Nucleus accumbens (tissue), 56 donors: ENCODE measurements around the gene PLEKHM1.
"Not testable (repeated sequence)": the region's sequence is repeated elsewhere in the genome, so short reads cannot be mapped to it uniquely, and the experiment has no call there.

Experiments used
- DNase-seq, 56 donors: peaks; one replicate each; lab custom pipeline; 2025; lab: John Stamatoyannopoulos, UW

The PLEKHM1 gene

DNA sequence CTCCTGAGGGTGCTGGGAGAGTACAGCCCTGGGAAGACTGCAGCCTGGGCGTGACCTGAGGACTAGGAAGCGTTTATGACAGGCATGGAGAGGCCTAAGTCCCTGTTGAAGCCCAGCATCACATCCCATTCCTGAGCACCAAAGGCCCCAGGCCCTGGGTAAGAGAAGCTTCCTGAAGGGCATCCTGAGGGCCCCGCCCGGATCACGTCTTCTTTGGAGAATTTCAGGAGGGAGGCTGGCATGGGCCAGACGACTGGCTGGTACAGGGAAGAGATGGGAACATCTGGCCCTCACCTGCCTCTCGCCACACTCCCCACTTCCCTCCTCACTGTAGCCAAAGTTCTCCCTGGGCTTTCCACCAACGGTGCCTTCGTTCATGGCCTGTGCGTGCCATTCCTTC lies 46.2 kb downstream of the PLEKHM1 start:
- DNase-seq, result not testable (repeated sequence)

DNA sequence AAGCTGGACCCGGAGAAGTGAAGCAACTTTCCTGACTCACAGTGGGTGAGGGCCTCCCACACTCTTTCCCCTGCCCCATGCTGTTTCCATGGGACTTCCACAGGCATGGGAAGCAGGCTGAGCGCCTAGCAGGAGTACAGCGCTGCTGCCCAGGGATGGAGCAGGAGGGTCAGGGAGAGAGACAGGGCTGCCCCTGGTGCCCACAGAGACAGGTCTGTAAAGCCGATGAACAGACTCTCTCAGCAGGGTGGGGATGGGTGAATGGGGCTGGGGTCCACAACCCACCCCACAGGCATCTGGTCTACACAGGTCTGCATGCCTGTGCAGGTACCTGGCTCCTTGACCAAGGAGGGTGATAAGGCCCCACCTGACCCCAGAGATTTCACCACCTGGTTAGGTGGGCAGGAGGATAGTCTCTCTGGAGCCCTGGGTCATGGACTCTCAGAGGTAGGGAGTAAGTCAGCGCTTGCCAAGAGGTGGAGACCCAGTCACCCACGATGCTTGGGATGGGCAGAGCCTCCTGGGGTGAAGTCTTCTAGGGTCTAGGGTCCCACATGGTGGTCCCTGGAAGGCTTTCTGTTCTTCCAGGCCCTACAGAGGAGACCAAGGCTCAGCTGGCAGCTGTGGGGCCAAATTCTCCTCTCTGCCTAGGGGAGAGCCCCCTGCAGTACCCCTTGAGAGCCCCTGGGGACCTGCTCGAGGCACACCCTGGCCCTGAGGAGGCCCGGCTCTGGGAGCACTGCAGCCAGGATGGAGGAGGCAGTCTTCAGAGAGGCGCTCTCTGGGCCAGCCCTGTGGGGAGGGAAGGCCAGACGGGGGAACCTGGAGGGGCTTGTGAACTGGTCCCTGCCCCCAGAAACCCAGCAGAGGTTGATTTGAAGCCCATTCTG lies 46.9 kb downstream of the PLEKHM1 start:
- not testable (repeated sequence) for DNase-seq

DNA sequence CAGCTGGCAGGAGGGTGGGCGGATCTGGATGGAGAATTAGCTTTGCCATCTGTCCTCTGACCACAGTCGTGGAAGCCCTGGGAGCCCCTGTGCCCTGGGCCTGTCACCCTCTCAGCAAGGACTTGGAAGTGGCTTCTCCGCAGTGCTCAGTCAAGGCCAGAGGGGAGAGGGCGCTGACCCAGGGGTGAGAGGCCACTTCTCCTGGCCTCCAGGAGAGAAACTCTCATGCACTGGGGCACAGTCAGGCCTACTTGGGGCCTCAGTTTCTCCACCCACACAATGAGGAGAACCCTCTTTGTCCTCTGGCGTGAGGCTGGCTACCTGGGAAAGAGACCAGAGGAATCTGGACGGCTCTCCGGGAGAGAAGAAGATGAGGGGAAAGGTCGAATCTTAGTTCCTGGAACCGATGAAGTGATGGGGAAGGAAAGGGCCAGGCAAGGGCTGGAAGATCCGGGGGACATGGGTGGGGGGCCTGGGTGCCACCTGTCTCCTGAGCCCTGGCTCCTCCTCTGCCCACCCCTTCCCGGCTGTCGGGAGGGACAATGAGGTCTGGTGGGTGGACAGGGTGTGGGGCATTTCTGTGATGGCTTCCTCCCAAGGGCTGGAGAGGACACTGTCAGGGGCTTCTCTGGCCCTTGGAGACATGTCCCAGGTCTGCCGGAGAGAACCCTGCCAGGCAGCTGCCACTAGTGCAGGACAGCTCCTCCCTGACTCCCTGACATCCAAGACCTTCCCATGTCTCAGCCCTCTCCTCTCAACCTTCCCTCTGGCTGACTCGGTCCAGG lies 48.8 kb downstream of the PLEKHM1 start:
- no peak for DNase-seq

DNA sequence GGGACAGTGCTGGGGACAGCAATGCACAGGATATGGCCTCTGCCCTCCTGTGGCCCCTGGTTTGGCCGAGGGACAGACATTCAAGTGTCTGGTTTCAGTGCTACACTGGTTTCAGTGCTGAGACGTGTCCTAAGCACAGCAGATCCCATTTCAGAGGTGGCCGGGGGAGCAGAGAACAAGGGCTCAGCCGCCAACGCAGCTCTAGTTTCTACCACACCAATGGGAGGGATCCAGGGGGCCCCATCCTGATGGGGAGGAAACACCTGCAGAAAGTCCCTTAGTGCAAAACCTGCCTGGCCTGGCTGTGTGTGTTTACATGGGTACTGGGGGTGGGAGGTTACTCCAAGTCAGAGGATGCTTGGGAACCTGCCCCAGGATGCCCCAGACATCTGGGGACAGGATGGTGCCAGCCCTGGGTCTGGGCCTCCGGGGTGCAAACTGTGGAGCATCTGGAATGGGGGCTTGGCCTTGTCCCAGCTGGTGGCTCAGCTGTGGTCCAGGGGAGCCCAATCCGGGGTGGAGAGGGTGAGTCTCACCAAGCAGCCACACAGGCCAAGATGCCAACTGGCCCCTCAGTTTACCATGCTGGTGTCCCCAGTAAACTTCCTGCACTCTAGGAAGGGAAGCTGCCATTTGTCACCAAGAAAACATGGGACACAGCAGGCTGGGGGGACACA lies 49.5 kb downstream of the PLEKHM1 start:
- DNase-seq, result not testable (repeated sequence)

DNA sequence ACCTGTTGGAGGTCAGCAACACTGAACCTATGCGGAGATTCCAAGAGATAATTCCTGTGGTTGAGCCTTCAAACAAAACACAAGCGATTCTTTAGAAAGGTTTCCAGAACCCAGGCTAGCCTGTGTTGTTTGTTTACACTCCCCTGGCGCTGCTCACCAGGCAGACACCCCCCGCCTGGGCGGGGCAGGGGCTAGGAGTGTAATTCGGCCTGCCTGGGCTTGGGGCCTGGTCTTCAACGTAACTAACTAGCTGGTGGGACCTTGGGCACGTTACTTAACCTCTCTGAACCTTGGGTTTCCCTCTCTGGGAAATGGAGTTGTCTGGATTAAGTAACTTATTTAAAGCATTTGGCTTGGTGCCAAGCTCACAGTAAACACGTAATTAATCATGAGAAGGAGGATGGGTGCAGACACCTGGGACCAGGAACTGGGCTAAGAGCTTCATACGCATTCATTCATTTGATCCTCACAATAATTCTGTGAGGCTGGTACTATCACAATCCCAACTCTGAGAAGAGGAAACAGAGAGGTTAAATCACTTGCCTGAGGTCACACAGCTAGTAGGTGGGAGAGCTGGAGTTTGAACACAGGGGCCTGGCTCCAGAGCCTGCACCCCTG lies 50.3 kb downstream of the PLEKHM1 start:
- DNase-seq, result no peak

DNA sequence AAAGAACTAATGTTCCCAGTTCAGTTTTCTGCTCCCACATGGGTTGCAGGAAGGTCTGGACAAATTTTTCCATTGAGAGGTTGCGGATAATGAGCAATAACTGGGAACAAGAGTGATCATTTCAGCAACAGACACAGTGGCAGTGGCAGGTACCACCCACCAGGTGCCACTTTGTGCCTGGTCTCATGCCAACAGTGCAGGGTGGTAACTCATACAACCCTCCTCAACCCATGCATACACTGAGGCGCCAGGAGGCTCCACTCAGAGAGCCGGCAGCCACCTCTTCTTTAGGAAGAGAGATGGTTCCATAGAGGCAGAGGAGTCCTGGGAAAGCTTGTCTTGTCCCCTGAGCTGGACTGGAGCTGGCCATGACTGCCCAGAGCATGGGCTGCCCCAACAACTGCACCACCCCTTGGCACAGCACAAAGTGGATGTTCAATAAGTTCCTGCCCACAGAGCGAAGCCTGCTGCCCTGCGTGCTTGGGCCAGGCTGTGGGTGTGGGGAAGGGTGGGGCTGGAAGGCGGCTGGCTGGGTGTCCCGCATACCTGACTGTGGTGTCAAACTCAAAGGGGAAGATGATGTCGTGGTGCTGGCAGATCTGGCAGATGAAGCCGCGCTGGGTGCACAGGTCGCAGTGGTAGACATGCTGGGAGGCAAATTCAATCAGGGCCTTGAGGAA lies 51.5 kb downstream of the PLEKHM1 start:
- DNase-seq, result peak in 4 of 56 donors; percentile 13 to 31 (median 14)

DNA sequence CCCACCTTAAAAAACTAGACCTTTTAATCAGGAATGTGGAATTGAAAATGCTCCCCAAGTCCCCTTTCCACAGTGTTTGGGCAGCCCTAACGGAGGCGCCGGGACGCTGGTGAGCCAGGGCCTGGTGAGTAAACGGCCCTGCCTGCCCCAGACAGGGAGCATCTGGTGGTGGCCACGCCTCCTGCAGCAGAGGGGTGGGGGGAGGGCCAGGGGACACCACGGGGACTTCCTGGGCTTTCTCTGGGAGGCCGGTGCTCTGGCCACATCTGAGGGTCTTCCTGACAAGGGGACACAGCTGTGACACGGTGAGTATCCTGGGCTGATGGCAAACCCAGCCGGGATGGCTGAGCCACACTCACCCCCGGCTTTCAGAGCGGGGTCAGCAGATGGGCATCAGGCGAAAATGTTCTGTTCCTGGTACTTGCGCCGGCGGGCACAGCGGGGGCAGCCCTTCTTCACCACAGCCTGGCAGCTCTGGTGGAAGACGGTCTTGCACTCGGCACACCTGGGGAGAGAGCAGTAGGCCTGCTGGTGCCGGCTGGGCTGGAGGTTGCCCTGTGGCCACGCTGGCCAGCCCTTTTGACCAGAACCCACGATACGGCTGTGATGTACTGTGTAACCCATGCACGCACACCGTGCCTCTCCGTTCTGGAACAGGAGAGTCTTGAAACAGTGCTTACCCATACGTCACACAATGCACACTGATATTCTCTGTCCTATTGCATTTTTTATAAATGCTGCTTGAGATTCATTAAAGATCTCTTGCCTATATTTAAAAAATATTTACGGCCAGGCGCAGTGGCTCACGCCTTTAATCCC lies 52.8 kb downstream of the PLEKHM1 start:
- no peak for DNase-seq

DNA sequence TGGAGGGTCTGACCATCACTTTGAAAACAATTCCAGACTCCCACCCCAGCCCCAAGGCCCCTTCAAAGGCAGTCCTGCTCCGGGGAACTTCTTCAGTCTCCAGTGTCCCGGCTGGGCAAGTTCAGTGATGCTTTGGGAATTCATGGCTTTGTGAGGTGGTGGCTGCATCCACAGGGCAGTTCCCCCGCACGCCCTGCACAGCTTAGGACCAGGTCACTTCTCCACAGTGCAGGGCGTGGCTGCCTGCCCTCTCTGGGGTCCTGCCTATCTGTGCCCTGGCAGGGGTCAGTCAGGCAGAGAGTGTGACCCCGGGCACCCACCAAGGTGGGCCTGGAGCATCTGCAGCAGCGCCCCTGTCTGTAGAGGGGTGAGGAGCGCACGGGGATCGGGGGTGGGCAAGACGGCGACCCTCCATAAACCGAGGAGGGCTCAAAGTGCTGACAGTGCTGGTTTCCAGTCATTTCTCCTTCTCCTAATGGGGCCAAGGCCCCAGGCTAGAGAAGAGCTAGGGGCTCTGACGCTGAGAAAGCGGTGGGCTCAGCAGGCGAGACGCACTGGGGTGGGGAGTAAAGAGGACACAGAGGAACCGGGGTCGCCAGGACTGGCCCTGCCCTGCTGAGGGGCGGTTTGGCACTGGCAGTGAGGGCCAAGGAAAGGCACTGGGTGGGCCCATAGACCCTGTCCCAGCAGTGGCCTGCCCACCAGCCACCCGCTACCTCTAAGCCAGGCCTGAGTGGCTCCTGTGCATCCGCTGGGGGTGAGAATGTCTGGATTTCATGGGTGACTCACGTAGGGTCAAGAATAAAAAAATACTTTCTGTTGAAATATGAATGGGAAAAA lies 53.7 kb downstream of the PLEKHM1 start:
- no peak for DNase-seq

DNA sequence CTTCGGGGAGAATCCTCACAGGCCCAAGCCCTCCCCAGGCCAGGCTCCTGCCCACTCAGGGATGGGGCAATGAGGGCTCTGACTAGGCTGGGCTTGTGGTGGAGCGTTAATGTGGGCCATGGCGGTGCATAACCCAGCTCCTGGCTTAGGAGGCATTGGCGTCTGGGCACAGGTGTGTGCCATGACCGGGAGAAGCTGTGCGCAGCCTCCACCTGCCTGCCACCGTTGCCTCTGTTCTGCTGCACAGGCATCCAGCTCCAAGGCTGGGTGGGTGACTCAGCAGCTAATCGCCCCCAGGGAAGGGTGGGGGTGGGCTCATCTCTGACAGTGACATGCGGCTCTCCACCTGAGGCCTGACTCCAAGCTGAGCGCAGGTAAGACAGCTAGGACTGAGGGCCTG lies 54.4 kb downstream of the PLEKHM1 start:
- peak in 38 of 56 donors; percentile 18 to 87 (median 52) for DNase-seq

DNA sequence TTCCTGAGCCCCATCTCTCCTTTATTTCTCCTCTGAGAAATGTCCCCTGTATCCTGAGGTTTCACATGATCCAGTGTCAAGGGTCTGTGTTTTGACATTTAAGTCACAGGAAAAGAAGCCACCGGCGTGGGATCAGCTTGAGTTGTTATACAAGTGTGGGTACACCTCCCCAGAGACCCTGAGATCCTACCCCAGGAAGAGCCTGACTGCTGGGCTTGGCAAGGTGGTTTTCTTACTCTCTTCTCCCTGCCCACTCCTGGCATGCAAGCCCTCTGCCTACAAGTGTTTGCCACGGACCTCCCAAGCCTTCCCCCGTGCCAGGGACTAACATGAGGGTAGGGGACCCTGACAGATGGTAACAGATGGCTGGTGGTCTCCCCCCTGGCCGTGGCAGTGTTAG lies 55.0 kb downstream of the PLEKHM1 start:
- DNase-seq, result no peak

DNA sequence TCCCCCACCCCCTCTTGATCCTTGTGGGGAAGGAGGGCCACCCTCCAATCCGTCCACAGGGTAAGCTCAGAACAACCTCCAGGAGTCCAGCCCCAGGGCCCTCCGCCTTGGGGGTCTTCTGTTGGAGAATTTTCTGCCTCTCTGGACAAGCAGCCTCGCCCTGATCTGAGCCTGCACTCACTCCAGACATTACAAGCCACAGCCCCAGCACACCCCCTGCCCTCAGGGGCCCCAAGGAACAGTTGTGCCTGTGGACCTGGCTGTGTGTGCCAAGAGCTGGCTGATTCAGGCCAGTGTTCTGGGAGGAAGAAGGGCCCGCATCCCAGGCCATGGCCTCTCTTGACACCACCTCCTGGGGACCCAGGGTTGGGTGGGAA lies 57.4 kb downstream of the PLEKHM1 start:
- DNase-seq, result no peak

DNA sequence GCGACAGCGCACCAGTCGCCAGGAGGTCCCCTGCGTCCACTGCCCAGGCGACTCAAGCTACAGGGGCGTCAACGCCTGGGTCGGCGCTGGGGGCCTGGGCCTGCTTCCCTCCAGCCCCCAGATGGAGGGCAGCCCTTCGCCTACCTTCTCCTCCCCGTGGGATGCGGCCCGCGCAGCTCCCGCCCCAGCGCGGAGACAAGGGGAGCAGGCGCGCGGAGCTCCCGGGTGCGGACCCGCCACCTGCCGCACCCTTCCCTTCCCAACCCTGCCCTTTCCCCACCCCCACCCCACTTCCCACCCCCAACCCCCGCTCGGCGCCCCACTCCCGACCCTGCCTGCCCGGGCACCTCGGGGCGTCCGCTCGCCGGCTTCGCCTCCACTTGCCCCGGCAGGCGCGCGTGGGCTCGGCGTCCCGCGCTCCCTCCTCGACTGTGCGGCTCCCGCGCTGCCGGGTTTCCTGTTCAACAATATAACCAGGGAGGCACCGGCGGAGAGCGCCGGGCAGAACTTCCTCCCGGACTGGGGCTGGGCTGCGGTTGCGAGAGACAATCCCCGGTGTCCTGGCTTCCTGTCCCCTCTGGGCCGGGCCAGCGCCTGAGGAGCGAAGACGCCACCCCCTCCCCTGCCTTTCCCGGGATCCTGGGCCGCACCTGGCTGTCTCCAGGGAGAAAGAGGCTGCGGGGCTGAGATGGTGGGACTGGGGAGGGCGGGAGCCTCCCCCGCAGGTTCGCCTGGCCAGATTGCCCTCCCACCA lies 57.9 kb downstream of the PLEKHM1 start, which contains the start of gene ARHGAP27:
Gene ARHGAP27, minus strand, starts transcription at position 466 of the 754 bp plus-strand sequence. CDS start 2,591 bp downstream, outside the sequence.
- peak in 7 of 56 donors; percentile 15 to 53 (median 26) for DNase-seq

DNA sequence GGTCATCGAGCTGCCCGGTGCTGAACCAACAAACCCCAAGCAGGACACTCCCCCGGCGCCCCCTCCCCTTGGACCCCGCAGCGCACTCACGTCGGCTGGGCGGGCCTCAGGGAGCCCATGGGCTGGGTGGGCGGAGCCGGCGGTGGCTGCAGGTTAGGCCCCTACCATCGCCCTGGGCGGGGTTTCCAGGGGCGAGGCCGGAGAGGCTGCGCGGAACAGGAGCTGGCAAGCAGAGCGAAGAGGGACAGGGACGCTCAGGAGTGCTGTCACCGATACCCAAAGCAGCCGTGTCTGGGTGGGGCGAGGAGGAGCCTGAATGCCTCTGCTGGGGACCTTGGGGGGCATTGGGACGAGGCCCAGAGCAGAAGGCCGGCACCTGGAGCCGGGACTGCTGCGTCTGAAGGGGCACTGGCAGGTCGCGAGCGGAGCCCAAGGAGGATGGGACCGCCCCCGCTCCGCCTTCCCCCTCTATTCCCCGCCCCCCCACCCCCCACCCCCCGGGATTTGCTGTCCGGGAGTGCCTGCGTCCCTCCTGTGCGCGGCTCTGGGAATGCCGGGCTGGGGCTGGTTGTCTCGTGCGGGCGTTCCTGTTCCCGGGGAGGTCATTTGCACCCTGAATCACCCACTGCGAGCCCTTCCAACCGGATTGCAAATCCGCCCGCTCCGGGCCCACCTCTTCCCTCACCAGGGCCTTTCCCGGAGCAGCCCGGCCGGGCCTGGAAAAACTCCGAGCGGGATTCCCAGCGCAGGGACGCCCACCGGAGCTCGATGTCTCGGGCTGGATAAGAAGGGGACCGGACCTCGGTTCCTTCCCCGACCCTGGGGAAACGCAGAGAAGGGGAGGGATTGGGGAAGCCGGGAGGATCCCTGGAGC lies 58.8 kb downstream of the PLEKHM1 start:
- peak in 20 of 56 donors; percentile 13 to 57 (median 40) for DNase-seq

DNA sequence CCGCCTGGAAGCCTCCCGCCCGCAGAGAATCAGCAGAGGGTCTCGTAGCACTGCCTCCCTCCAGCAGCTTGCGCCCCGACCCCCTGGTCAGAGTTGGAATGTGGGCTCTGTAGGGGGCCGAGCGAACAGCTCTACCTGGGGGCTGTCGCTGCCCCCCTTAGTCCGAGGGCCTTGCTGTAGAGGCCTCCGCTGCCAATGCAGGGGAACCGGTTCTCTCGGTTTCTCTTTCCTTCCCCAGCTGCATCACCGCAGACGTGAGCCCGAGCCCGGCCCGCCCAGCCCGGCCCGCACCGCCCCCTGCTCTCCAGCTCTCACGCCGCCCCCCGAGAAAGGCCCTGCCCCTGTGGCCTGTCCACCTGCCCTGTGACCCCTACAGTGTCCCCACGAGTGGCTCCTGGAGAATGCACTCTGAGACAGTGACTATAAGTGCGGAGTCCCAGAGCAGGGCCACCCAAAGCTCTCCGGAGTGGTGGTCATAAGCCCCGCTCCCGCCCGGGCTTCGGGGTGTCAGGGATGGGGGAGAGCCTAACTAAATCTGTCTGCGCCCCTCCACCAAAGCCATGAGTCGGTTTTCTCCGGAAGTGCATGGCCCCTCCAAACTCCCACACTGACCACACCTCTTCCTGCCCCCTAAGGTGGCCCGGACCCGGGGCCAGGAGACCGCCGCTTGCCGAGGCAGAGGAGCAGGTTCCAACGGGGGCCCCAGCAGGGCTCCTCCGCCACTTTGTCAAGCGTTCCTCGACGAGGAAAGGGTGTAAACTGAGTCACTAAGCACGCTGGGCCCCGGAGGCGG lies 59.6 kb downstream of the PLEKHM1 start:
- DNase-seq, result no peak

DNA sequence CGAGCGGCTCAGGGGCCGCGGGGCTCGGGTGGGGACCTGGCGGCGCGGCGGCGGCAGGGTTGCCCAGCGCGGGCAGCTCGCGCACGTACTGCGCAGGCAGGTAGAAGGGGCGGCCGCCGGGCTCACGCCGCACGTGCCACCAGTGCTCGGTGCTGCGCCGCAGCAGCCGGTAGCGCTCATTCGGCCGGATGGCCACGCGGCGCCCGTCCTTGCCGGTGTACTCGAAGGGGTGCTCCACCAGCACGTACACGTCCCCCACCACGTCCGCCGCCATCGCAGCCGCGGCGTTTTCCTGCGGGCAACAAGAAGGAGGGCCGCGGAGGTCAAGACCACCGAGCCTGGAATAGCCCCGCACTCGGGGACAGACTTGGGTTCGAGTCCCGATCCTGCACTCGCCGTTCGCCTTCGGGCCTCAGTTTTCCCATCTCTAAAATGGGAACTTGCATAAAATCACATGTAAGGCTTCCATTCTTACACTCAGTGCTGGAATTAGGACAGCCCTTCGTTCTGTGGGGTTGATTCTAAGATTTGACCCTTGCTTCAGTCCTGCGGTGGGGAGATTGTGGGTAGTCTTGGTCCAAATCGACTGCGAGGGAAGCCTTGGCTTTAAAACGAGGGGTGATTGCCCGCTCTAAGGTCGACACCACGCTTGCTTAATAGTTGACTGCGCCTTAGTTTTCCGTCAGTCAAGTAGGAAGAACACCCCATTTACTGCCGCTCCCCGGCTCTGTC lies 60.3 kb downstream of the PLEKHM1 start:
- DNase-seq, result no peak
